PC-3 (cell line): ENCODE data around the gene PCNX2. TPM values are rescaled to one million over a fixed set of nuclear protein-coding genes. Genes with fewer than 3 reads are reported as not detected.

Experiments used
- ATAC-seq: fragments of 200-7000 bp; cut with Tn5 transposase; 2 replicates; pipeline ENCODE4 v1.9.1; 2020; ENCODE audit warnings: mild to moderate bottlenecking, moderate library complexity
- BruUV-seq: library from RNA; stranded (reverse); fragments of 400-500 nt; replicated peaks from 2 replicates; lab custom pipeline; 2021; lab: Mats Ljungman, UMichigan
- CTCF ChIA-PET: fragments of 300-600 bp; sonication (Branson Sonifier 250); formaldehyde crosslinking; loops from one replicate; lab custom pipeline; 2022; ENCODE audit warnings: antibody characterized with exemption; lab: Charles Lee
- POLR2A ChIA-PET: fragments of 300-600 bp; sonication (Branson Sonifier 250); formaldehyde crosslinking; loops from one replicate; lab custom pipeline; 2022; ENCODE audit warnings: antibody characterized with exemption; ENCODE audit not compliant: unreplicated experiment; lab: Charles Lee
- DNase-seq: peaks from one replicate; pipeline ENCODE4 v3.0.0-alpha.2; 2015
- H2AFZ ChIP-seq: fragments of 300-600 bp; sonication (generic); 2 replicates; pipeline ENCODE4 v1.6.0; 2016; ENCODE audit warnings: antibody characterized with exemption, low read length
- H3F3A ChIP-seq: fragments of 300-600 bp; sonication (generic); one replicate; pipeline ENCODE4 v1.6.0; 2017; ENCODE audit warnings: antibody characterized with exemption, low read length, control low read depth, mild to moderate bottlenecking; ENCODE audit not compliant: unreplicated experiment
- H3K27ac ChIP-seq: fragments of 300-600 bp; sonication (generic); 2 replicates; pipeline ENCODE4 v1.5.1; 2016; ENCODE audit warnings: mild to moderate bottlenecking, low read length
- H3K27me3 ChIP-seq: fragments of 300-600 bp; sonication (generic); 2 replicates; pipeline ENCODE4 v1.6.1; 2016; ENCODE audit warnings: low read length, mixed read lengths
- H3K36me3 ChIP-seq: fragments of 300-600 bp; sonication (generic); 2 replicates; pipeline ENCODE4 v1.6.1; 2016; ENCODE audit warnings: low read depth, mixed run types, low read length, mixed read lengths
- H3K4me1 ChIP-seq: fragments of 300-600 bp; sonication (generic); 2 replicates; pipeline ENCODE4 v1.5.1; 2016; ENCODE audit warnings: low read length; ENCODE audit not compliant: insufficient read depth
- H3K4me2 ChIP-seq: fragments of 300-600 bp; sonication (generic); 2 replicates; pipeline ENCODE4 v1.6.0; 2016; ENCODE audit warnings: low read length
- H3K4me3 ChIP-seq: fragments of 300-600 bp; sonication (generic); 2 replicates; pipeline ENCODE4 v1.5.1; 2016; ENCODE audit warnings: mild to moderate bottlenecking, low read length, mixed read lengths
- H3K79me2 ChIP-seq: fragments of 300-600 bp; sonication (generic); 2 replicates; pipeline ENCODE4 v1.6.1; 2017; ENCODE audit warnings: low read length, mixed read lengths
- H3K9ac ChIP-seq: fragments of 300-600 bp; sonication (generic); 2 replicates; pipeline ENCODE4 v1.6.0; 2016; ENCODE audit warnings: mild to moderate bottlenecking, low read length
- H3K9me2 ChIP-seq: fragments of 300-600 bp; sonication (generic); replicated peaks from 2 replicates; pipeline ENCODE4 v1.6.1; 2016; ENCODE audit warnings: mixed run types, low read length, mixed read lengths
- H3K9me3 ChIP-seq: fragments of 300-600 bp; sonication (generic); 2 replicates; pipeline ENCODE4 v1.6.1; 2016; ENCODE audit warnings: low read length, mixed read lengths
- H4K20me1 ChIP-seq: fragments of 300-600 bp; sonication (generic); 2 replicates; pipeline ENCODE4 v1.6.1; 2016; ENCODE audit warnings: low read length, mixed read lengths
- EZH2 ChIP-seq: fragments of 300-600 bp; sonication (generic); IDR thresholded peaks from one replicate; pipeline ENCODE4 v1.6.1; 2017; ENCODE audit warnings: antibody characterized with exemption, mild to moderate bottlenecking, low read length; ENCODE audit not compliant: unreplicated experiment
- EZH2phosphoT487 ChIP-seq: fragments of 300-600 bp; sonication (generic); IDR thresholded peaks from 2 replicates; pipeline ENCODE4 v1.6.1; 2018; ENCODE audit warnings: mild to moderate bottlenecking, antibody characterized with exemption, low read length, borderline replicate concordance
- intact Hi-C: fragments of 100-400 bp; cut with micrococcal nuclease; formaldehyde crosslinking; loops from 2 replicates; pipeline ENCODE4 v1.9.0; 2023
- total RNA-seq: library from RNA; depleted of rRNA; stranded (reverse); fragments of >200 nt; gene quantifications from 2 replicates; pipeline ENCODE4 v1.2.3, GENCODE V29; 2014
- TF ChIP-seq, protein P1 (sequence below): fragments of 300-600 bp; sonication (generic); conservative IDR thresholded peaks from 2 replicates; pipeline ENCODE4 v1.5.1; 2017; ENCODE audit warnings: antibody characterized with exemption, low read depth, mild to moderate bottlenecking, low read length

Gene PCNX2
- total RNA-seq, 1 experiment from 2014 or later: 17.3 TPM

DNA sequence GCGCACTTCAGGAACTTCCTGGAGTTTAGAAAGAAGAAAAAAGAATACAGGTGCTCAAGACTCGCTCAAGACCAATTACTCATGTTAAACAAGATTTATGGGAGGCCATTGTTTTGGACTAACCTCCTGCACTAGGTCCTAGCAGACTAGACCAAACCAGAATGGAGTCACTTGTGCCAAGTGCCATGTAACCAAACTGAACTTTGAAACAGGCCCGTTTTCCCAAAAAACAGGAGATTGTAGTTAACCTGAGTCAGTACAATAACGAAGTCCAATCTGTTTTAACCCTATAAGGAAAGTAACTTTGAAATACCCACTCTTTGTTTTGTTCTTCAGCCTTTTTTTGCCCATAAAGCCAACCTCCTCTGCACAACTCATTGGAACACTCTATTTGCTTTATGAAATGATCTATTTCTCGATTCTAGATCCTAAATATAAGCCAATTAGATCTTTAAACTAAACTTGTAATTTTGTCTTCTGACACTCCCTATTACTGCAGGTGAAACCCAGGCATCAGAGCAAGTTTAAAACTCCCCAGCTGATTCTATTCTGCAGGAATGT is 345.8 kb downstream of the PCNX2 start:
- POLR2A ChIA-PET: no interaction called here

DNA sequence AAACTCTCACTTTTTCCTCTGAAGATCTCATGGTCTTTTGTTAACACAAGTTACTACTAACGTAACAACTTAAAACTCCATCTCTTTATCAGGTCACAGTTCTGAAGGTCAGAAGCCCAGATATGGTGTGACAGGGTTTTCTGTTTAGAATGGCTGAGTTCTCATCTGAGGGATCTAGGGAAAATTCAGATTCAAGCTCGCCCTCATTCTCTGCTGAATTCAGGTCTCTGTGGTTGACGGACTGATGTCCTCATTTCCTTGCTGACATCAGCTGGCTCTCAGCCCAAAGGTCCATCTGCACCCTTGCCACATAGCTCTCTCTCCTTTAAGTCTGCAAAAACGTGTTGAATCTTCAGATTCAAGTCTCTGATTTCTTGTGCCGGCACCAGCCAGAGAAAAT is 351.2 kb downstream of the PCNX2 start:
- Histone ChIP-seq H3K9me3 (no peaks in the 10 kb centered on the region), H4K20me1 (no peaks in the 10 kb centered on the region), H3F3A (no peaks in the 10 kb centered on the region), H2AFZ (no peak overlapping the region), H3K4me3 (no peak overlapping the region), H3K4me1 (peaks cover under 1% of the 10 kb centered on the region; the same call in 1 of the 2 replicates), H3K79me2 (no peaks in the 10 kb centered on the region), H3K27me3 (no peaks in the 10 kb centered on the region), H3K4me2 (no peak overlapping the region), H3K9ac (no peak overlapping the region), H3K9me2 (0 out of 2 replicates have a peak, but pooled peaks cover 3% of the 10 kb centered on the region), H3K36me3 (no peaks in the 10 kb centered on the region), H3K27ac (no peak overlapping the region)
- ChIA-PET CTCF (no interaction called here), POLR2A (no interaction called here)
- ATAC-seq (no peak), DNase-seq (no peak)
- no TSS peak for BruUV-seq
- intact Hi-C loops: no loop called here
- TF ChIP-seq EZH2 (no peak), EZH2phosphoT487 (no peak)
- TF ChIP-seq, protein P1, sequence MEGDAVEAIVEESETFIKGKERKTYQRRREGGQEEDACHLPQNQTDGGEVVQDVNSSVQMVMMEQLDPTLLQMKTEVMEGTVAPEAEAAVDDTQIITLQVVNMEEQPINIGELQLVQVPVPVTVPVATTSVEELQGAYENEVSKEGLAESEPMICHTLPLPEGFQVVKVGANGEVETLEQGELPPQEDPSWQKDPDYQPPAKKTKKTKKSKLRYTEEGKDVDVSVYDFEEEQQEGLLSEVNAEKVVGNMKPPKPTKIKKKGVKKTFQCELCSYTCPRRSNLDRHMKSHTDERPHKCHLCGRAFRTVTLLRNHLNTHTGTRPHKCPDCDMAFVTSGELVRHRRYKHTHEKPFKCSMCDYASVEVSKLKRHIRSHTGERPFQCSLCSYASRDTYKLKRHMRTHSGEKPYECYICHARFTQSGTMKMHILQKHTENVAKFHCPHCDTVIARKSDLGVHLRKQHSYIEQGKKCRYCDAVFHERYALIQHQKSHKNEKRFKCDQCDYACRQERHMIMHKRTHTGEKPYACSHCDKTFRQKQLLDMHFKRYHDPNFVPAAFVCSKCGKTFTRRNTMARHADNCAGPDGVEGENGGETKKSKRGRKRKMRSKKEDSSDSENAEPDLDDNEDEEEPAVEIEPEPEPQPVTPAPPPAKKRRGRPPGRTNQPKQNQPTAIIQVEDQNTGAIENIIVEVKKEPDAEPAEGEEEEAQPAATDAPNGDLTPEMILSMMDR: no peak

More for the DNA sequence above, 345.8 kb downstream of the PCNX2 start:
- H3K4me1 ChIP-seq: peaks cover 24% of the 10 kb centered on the region
- H3K36me3 ChIP-seq: no peaks in the 10 kb centered on the region
- no peak for DNase-seq
- CTCF ChIA-PET: no interaction called here
- no peaks in the 10 kb centered on the region for H4K20me1 ChIP-seq
- intact Hi-C loops: loop anchor here (1.0 to 10.0 kb wide), 6 partner anchors 80 to 319 kb away; partner anchors contain the start of gene SIPA1L2
- 0 out of 2 replicates have a peak, but pooled peaks cover 3% of the 10 kb centered on the region for H3K9me2 ChIP-seq
- H3K79me2 ChIP-seq: peaks cover 42% of the 10 kb centered on the region
- BruUV-seq: TSS peak; percentile 95
- H3K4me2 ChIP-seq: peak overlapping the region; percentile 88
- H3K27ac ChIP-seq: peak overlapping the region; percentile 57
- TF ChIP-seq, protein P1: no peak
- TF ChIP-seq EZH2: no peak
- peak overlapping the region; percentile 81 for H3K4me3 ChIP-seq
- H3K9me3 ChIP-seq: no peaks in the 10 kb centered on the region
- no peak for ATAC-seq
- H3K9ac ChIP-seq: peak overlapping the region; percentile 77
- H2AFZ ChIP-seq: peak overlapping the region; percentile 95
- H3F3A ChIP-seq: no peaks in the 10 kb centered on the region
- H3K27me3 ChIP-seq: no peaks in the 10 kb centered on the region

DNA sequence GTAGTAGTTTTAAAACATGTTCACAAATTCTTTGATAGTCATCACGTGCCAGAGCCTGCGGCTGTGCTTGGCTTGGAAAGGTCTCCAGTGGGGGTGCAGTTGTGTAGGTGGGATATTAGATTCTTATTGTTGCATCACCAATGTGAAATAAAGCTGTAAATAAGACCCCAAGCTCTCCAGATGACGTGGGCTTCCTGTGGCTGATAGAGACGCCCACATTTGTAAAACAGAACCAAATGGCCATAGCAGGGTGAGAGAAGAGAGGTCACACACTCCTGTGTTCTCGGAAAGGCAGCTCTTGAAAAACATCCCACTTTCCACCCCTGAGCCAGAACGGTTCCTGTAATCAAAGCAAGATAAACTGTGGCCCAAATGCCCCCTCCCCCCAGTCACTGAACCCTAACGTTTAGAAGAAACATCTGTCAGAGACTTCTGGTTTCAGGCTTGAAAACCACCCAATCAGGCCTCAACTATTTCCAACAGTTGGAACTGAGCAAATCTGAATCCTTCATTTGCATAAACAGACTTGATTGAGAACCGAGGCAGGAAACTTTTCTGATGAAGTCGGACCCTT is 351.8 kb downstream of the PCNX2 start:
- ChIA-PET POLR2A (no interaction called here), CTCF (no interaction called here)
- TF ChIP-seq EZH2 (no peak), EZH2phosphoT487 (no peak)
- TF ChIP-seq, protein P1: no peak
- H3K27me3 ChIP-seq: no peaks in the 10 kb centered on the region
- no peak overlapping the region for H2AFZ ChIP-seq
- no peak overlapping the region for H3K9ac ChIP-seq
- H3K4me1 ChIP-seq: no peaks in the 10 kb centered on the region
- no peaks in the 10 kb centered on the region for H3F3A ChIP-seq
- H3K9me2 ChIP-seq: no peaks in the 10 kb centered on the region
- no peak overlapping the region for H3K4me3 ChIP-seq
- H3K4me2 ChIP-seq: no peak overlapping the region
- no peak overlapping the region for H3K27ac ChIP-seq
- no peaks in the 10 kb centered on the region for H4K20me1 ChIP-seq
- DNase-seq (no peak), ATAC-seq (no peak)
- H3K9me3 ChIP-seq: no peaks in the 10 kb centered on the region
- H3K79me2 ChIP-seq: no peaks in the 10 kb centered on the region
- BruUV-seq: no TSS peak
- intact Hi-C loops: no loop called here
- no peaks in the 10 kb centered on the region for H3K36me3 ChIP-seq
